ENCODE data around the gene WWC1.

The WWC1 gene

DNA sequence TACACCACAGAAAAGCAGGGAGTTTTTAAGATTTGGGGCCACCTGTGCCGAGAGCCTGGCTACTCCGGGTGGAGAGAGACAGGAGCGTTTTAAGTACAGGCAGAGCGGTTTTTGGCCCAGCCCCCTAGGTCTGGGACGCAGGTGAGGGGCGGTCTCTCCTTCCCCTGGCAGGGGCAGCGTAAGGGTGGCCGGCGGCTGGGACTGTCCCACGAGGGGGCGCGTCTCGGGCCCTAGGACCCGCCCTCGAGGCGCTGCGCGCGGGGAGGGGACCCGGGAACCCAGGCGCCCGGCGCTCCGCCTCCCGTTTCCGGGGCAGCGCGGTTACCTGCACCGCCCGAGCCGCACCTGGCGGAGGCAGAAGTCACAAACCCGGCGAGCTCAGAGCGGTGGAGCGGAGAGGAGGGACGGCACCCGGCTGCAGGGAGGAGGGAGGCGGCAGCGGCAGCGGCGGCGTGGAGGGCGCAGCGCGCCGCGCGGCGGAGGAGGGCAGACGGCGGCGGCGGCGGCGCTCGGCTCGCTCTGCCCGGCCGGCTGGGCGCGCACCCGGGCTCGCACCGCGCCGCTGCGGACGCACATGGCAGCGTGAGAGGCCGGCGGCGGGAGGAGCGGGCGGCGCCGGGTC, at the start of gene WWC1:
TSS of gene WWC1 (plus strand) at position 304 of the 622 bp plus-strand sequence. CDS start 508 bp downstream, outside the sequence.
- TF ChIP-seq, protein P1, sequence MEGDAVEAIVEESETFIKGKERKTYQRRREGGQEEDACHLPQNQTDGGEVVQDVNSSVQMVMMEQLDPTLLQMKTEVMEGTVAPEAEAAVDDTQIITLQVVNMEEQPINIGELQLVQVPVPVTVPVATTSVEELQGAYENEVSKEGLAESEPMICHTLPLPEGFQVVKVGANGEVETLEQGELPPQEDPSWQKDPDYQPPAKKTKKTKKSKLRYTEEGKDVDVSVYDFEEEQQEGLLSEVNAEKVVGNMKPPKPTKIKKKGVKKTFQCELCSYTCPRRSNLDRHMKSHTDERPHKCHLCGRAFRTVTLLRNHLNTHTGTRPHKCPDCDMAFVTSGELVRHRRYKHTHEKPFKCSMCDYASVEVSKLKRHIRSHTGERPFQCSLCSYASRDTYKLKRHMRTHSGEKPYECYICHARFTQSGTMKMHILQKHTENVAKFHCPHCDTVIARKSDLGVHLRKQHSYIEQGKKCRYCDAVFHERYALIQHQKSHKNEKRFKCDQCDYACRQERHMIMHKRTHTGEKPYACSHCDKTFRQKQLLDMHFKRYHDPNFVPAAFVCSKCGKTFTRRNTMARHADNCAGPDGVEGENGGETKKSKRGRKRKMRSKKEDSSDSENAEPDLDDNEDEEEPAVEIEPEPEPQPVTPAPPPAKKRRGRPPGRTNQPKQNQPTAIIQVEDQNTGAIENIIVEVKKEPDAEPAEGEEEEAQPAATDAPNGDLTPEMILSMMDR (IDR thresholded peaks at IDR 0.05; ENCODE audit: borderline replicate concordance, insufficient read depth, low read depth, low read length) = peak; percentile 24; the same call in 1 of the 2 replicates
- H3K4me3 ChIP-seq (ENCODE audit: low read depth, low read length) = peak within 1 kb of the TSS; percentile 59

- no peak overlapping the region for H3K4me3 ChIP-seq (ENCODE audit: low read depth, low read length)
- TF ChIP-seq, protein P1 (IDR thresholded peaks at IDR 0.05; ENCODE audit: borderline replicate concordance, insufficient read depth, low read depth, low read length) = no peak
Observed at GRCh38 chr5:168244838-168245559, 46.4 kb upstream of the WWC1 start.

GRCh38 chr5:168249923-168250322, 41.5 kb upstream of the WWC1 start:
- TF ChIP-seq, protein P1 (IDR thresholded peaks at IDR 0.05; ENCODE audit: borderline replicate concordance, insufficient read depth, low read depth, low read length) = no peak
- H3K4me3 ChIP-seq (ENCODE audit: low read depth, low read length) = no peak overlapping the region

- no peak overlapping the region for H3K4me3 ChIP-seq (ENCODE audit: low read depth, low read length)
- TF ChIP-seq, protein P1 (IDR thresholded peaks at IDR 0.05; ENCODE audit: borderline replicate concordance, insufficient read depth, low read depth, low read length) = no peak
Observed at GRCh38 chr5:168251259-168251658, 40.2 kb upstream of the WWC1 start.

- TF ChIP-seq, protein P1 (IDR thresholded peaks at IDR 0.05; ENCODE audit: borderline replicate concordance, insufficient read depth, low read depth, low read length) = no peak
- no peak overlapping the region for H3K4me3 ChIP-seq (ENCODE audit: low read depth, low read length)
Observed at GRCh38 chr5:168254013-168254693, 37.3 kb upstream of the WWC1 start.

GRCh38 chr5:168260353-168261226, 30.9 kb upstream of the WWC1 start:
- TF ChIP-seq, protein P1 (IDR thresholded peaks at IDR 0.05; ENCODE audit: borderline replicate concordance, insufficient read depth, low read depth, low read length) = no peak
- H3K4me3 ChIP-seq (ENCODE audit: low read depth, low read length) = no peak overlapping the region
